PC-9 (cell line): ENCODE results near the gene RAB33B. TPM values are rescaled to one million over a fixed set of nuclear protein-coding genes. Genes with fewer than 3 reads are reported as not detected.

Experiments
- BruUV-seq: library from RNA; stranded (reverse); fragments of 400-500 nt; replicated peaks from 2 replicates; lab custom pipeline; 2021; lab: Mats Ljungman, UMichigan
- CTCF ChIA-PET: fragments of 300-600 bp; sonication (Branson Sonifier 250); formaldehyde crosslinking; loops from one replicate; lab custom pipeline; 2022; ENCODE audit warnings: antibody characterized with exemption; lab: Charles Lee
- POLR2A ChIA-PET: fragments of 300-600 bp; sonication (Branson Sonifier 250); formaldehyde crosslinking; loops from one replicate; lab custom pipeline; 2022; ENCODE audit warnings: antibody characterized with exemption; ENCODE audit not compliant: unreplicated experiment; lab: Charles Lee
- DNase-seq, 2 experiments: peaks; one replicate each; pipeline versions ENCODE4 v3.0.0 to v3.0.0-alpha.2; 2015 to 2022; ENCODE audit warnings: mixed read lengths in 1 of 2
- H2AFZ ChIP-seq: fragments of 200-600 bp; sonication (generic); 2 replicates; pipeline ENCODE4 v1.8.1; 2017; ENCODE audit warnings: antibody characterized with exemption
- H3F3A ChIP-seq: fragments of 200-600 bp; sonication (generic); 2 replicates; pipeline ENCODE4 v1.8.1; 2017; ENCODE audit warnings: antibody characterized with exemption, mild to moderate bottlenecking, low read depth; ENCODE audit not compliant: insufficient read depth
- H3K27ac ChIP-seq: fragments of 200-600 bp; sonication (generic); 2 replicates; pipeline ENCODE4 v1.6.1; 2016; ENCODE audit warnings: mixed run types
- H3K27me3 ChIP-seq: fragments of 200-600 bp; sonication (generic); 2 replicates; pipeline ENCODE4 v1.6.1; 2016; ENCODE audit warnings: low read depth, mixed run types; ENCODE audit not compliant: insufficient read depth
- H3K36me3 ChIP-seq: fragments of 200-600 bp; sonication (generic); 2 replicates; pipeline ENCODE4 v1.6.1; 2016; ENCODE audit warnings: low read depth, mixed run types
- H3K4me1 ChIP-seq: fragments of 200-600 bp; sonication (generic); replicated peaks from 2 replicates; pipeline ENCODE4 v1.6.1; 2016; ENCODE audit warnings: mixed run types; ENCODE audit not compliant: insufficient read depth
- H3K4me2 ChIP-seq: fragments of 200-600 bp; sonication (generic); 2 replicates; pipeline ENCODE4 v1.6.1; 2017; ENCODE audit warnings: mixed run types
- H3K4me3 ChIP-seq: fragments of 200-600 bp; sonication (generic); 2 replicates; pipeline ENCODE4 v1.6.1; 2016; ENCODE audit warnings: mixed run types
- H3K79me2 ChIP-seq: fragments of 200-600 bp; sonication (generic); 2 replicates; pipeline ENCODE4 v1.6.1; 2017; ENCODE audit warnings: low read depth, mixed run types
- H3K9me2 ChIP-seq: fragments of 200-600 bp; sonication (generic); 2 replicates; pipeline ENCODE4 v1.8.1; 2017; ENCODE audit warnings: mild to moderate bottlenecking; ENCODE audit not compliant: insufficient read depth
- H3K9me3 ChIP-seq: fragments of 200-600 bp; sonication (generic); 2 replicates; pipeline ENCODE4 v1.8.1; 2016; ENCODE audit warnings: low read depth; ENCODE audit not compliant: insufficient read depth
- H4K20me1 ChIP-seq: fragments of 200-600 bp; sonication (generic); 2 replicates; pipeline ENCODE4 v1.8.1; 2017; ENCODE audit not compliant: insufficient read depth
- CTCF ChIP-seq: fragments of 200-600 bp; sonication (generic); conservative IDR thresholded peaks from 2 replicates; pipeline ENCODE4 v1.6.1; 2017; ENCODE audit warnings: mixed run types, antibody characterized with exemption, mild to moderate bottlenecking, moderate library complexity
- EZH2 ChIP-seq: fragments of 200-600 bp; sonication (generic); IDR thresholded peaks from 2 replicates; pipeline ENCODE4 v1.8.0; 2017; ENCODE audit warnings: antibody characterized with exemption, low read depth
- intact Hi-C: fragments of 100-400 bp; cut with micrococcal nuclease; formaldehyde crosslinking; loops from one replicate; pipeline ENCODE4 v1.10.0; 2022; ENCODE audit not compliant: unreplicated experiment
- total RNA-seq: library from RNA; stranded (reverse); gene quantifications from 2 replicates; pipeline ENCODE4 v1.2.3, GENCODE V29; 2021

RAB33B gene
- total RNA-seq, 1 experiment from 2014 or later, result 7.7 TPM

GRCh38 chr4:139416073-139416673, 37.7 kb upstream of the RAB33B start:
- Histone ChIP-seq H3F3A (peaks cover 13% of the 10 kb centered on the region; the same call in 1 of the 2 replicates), H4K20me1 (no peaks in the 10 kb centered on the region), H3K9me3 (peaks cover 13% of the 10 kb centered on the region), H3K4me2 (no peak overlapping the region), H3K36me3 (peaks cover 3% of the 10 kb centered on the region; the same call in 1 of the 2 replicates), H3K79me2 (no peaks in the 10 kb centered on the region), H3K27ac (no peak overlapping the region), H3K9me2 (no peaks in the 10 kb centered on the region), H2AFZ (no peak overlapping the region), H3K27me3 (no peaks in the 10 kb centered on the region), H3K4me3 (no peak overlapping the region), H3K4me1 (no peaks in the 10 kb centered on the region)
- intact Hi-C loops, result no loop called here
- no TSS peak for BruUV-seq
- POLR2A ChIA-PET, result interaction anchor here (0.6 kb wide), 2 partner anchors 137 to 1254 kb away, joined by 3 to 4 read pairs; no protein-coding TSS in a partner anchor
- CTCF ChIA-PET, result interaction anchor here (0.6 to 0.7 kb wide), 2 partner anchors 45 to 491 kb away, joined by 3 to 4 read pairs; no protein-coding TSS in a partner anchor
- TF ChIP-seq EZH2, result no peak
- peak; percentile 71 for TF ChIP-seq CTCF
- DNase-seq, result no peak

GRCh38 chr4:139419388-139419914, 34.5 kb upstream of the RAB33B start:
- Histone ChIP-seq H4K20me1 (no peaks in the 10 kb centered on the region), H2AFZ (no peak overlapping the region), H3K4me1 (no peaks in the 10 kb centered on the region), H3K4me3 (no peak overlapping the region), H3K9me3 (peaks cover 7% of the 10 kb centered on the region), H3K9me2 (no peaks in the 10 kb centered on the region), H3K36me3 (peaks cover 3% of the 10 kb centered on the region; the same call in 1 of the 2 replicates), H3F3A (peaks cover 8% of the 10 kb centered on the region; the same call in 1 of the 2 replicates), H3K27ac (no peak overlapping the region), H3K4me2 (no peak overlapping the region), H3K79me2 (no peaks in the 10 kb centered on the region), H3K27me3 (no peaks in the 10 kb centered on the region)
- ChIA-PET CTCF (interaction anchor here (0.7 kb wide), 1 partner anchor 222 kb away, joined by 4 read pairs; no protein-coding TSS in a partner anchor), POLR2A (no interaction called here)
- BruUV-seq, result no TSS peak
- TF ChIP-seq CTCF (no peak), EZH2 (no peak)
- intact Hi-C loops, result no loop called here
- no peak for DNase-seq

DNA sequence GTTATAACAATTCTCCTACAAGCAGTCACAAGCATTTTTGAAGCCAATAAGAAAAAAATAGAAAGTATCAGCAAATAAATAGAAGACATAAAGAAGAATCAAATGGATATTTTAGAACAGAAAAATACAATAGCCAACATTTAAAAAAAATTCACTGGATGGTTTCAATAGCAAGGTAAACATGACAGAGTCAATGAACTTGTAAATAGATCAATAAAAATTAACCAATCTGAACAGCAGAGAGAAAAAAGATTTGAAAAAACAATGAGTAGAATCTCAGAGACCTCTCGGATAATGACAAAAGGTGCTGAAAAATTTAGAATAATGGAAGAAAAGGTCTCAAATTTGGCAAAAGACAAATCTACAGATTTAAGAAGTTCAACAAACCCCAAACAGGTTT, 33.3 kb upstream of the RAB33B start:
- CTCF ChIA-PET, result no interaction called here
- BruUV-seq, result no TSS peak
- H3K9me3 ChIP-seq, result peaks cover 2% of the 10 kb centered on the region; the same call in 1 of the 2 replicates
- no peak overlapping the region for H2AFZ ChIP-seq
- POLR2A ChIA-PET, result no interaction called here
- no peak for DNase-seq
- intact Hi-C loops, result no loop called here
- H3K4me3 ChIP-seq, result no peak overlapping the region
- no peaks in the 10 kb centered on the region for H4K20me1 ChIP-seq
- H3K27ac ChIP-seq, result no peak overlapping the region
- TF ChIP-seq CTCF, result no peak
- no peak for TF ChIP-seq EZH2
- H3K4me1 ChIP-seq, result no peaks in the 10 kb centered on the region
- H3K36me3 ChIP-seq, result peaks cover 3% of the 10 kb centered on the region; the same call in 1 of the 2 replicates
- no peaks in the 10 kb centered on the region for H3K79me2 ChIP-seq
- H3F3A ChIP-seq, result peaks cover 2% of the 10 kb centered on the region; the same call in 1 of the 2 replicates
- H3K9me2 ChIP-seq, result no peaks in the 10 kb centered on the region
- no peak overlapping the region for H3K4me2 ChIP-seq
- no peaks in the 10 kb centered on the region for H3K27me3 ChIP-seq
